ENCODE measurements around the gene GAS7.

GRCh38 chr17:10118788-10119130 lies 79.6 kb downstream of the GAS7 start:
- TF ChIP-seq EZH2 (IDR thresholded peaks at IDR 0.05; ENCODE audit: insufficient read depth, low read length) (no peak), CTCF (IDR thresholded peaks at IDR 0.05; ENCODE audit: insufficient read depth, low read depth, low read length) (no peak)
